NOMO-1 treated with DMSO at 0.1 percent for 48 hours (cell line): ENCODE data around the gene FAM47E.
A peak's percentile ranks its signal among the peaks of the same experiment; 100 is the strongest.

Experiments used
- DNase-seq: peaks from one replicate; lab custom pipeline; 2025; ENCODE audit not compliant: unreplicated experiment; lab: John Stamatoyannopoulos, UW

Gene FAM47E

GRCh38 chr4:76298227-76298626 is 46.7 kb downstream of the FAM47E start:
- no peak for DNase-seq

- DNase-seq, result peak; percentile 29
These were observed 48.5 kb downstream of the FAM47E start for GRCh38 chr4:76300012-76300411.

GRCh38 chr4:76301068-76301774 is 49.7 kb downstream of the FAM47E start:
- peak; percentile 87 for DNase-seq

GRCh38 chr4:76301775-76302162 is 50.2 kb downstream of the FAM47E start:
- no peak for DNase-seq

- DNase-seq, result peak; percentile 55
These were observed 51.4 kb downstream of the FAM47E start for GRCh38 chr4:76302826-76303438.

- no peak for DNase-seq
These were observed 53.6 kb downstream of the FAM47E start for GRCh38 chr4:76305033-76305687.

- peak; percentile 53 for DNase-seq
These were observed 54.7 kb downstream of the FAM47E start, which contains the start of gene STBD1 for GRCh38 chr4:76305971-76306881. Gene STBD1, plus strand, starts transcription at chr4:76306733. Its CDS starts 37 bp downstream, at chr4:76306770.

- peak; percentile 42 for DNase-seq
These were observed 55.5 kb downstream of the FAM47E start for GRCh38 chr4:76306882-76307659.

GRCh38 chr4:76307660-76308014 is 56.1 kb downstream of the FAM47E start:
- no peak for DNase-seq

- DNase-seq, result no peak
These were observed 57.0 kb downstream of the FAM47E start for GRCh38 chr4:76308548-76308947.

- DNase-seq, result no peak
These were observed 58.5 kb downstream of the FAM47E start for GRCh38 chr4:76309939-76310550.

GRCh38 chr4:76310683-76311082 is 59.2 kb downstream of the FAM47E start:
- no peak for DNase-seq

- peak; percentile 28 for DNase-seq
These were observed 60.4 kb downstream of the FAM47E start for GRCh38 chr4:76311896-76312331.

- no peak for DNase-seq
These were observed 60.9 kb downstream of the FAM47E start for GRCh38 chr4:76312457-76312856.

GRCh38 chr4:76313547-76313946 is 62.0 kb downstream of the FAM47E start:
- no peak for DNase-seq

GRCh38 chr4:76315267-76315918 is 63.9 kb downstream of the FAM47E start:
- DNase-seq, result no peak

- no peak for DNase-seq
These were observed 64.6 kb downstream of the FAM47E start for GRCh38 chr4:76316131-76316530.

- peak; percentile 58 for DNase-seq
These were observed 70.7 kb downstream of the FAM47E start for GRCh38 chr4:76322236-76322635.

GRCh38 chr4:76325072-76325471 is 73.6 kb downstream of the FAM47E start:
- DNase-seq, result no peak
